GM12801 (cell line): ENCODE data around the gene TPST2.

Experiments
- CTCF ChIP-seq: IDR thresholded peaks from one replicate; pipeline ENCODE4 v1.5.1; 2011; ENCODE audit warnings: control low read depth; ENCODE audit not compliant: insufficient read length; ENCODE audit errors: extremely low read depth

Gene TPST2

GRCh38 chr22:26576026-26576680 is 13.8 kb downstream of the TPST2 start:
- TF ChIP-seq CTCF, result no peak

- no peak for TF ChIP-seq CTCF
Observed at GRCh38 chr22:26574001-26574723, 15.8 kb downstream of the TPST2 start.

GRCh38 chr22:26573026-26573662 is 16.8 kb downstream of the TPST2 start:
- no peak for TF ChIP-seq CTCF

- no peak for TF ChIP-seq CTCF
Observed at GRCh38 chr22:26570864-26571525, 18.9 kb downstream of the TPST2 start.

DNA sequence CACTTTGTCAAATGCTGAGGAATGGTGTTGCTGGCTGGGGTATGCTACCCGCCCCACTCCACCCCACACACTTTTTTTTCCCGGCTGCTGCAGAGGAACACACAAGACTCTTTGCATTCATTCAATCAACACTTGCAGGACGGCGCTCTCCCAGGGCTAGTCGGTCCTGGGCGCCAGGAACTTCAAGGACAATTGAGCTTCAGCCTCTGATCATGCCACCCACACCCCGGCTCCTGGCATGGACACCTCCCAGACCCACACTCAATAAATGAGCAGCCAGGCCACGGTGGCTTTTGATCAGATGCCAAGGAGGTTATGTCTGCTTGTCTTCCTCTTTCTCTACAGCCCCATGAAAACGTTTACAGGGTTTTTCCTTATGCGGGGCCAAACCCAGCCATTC is 19.8 kb downstream of the TPST2 start:
- no peak for TF ChIP-seq CTCF

GRCh38 chr22:26568207-26568706 is 21.7 kb downstream of the TPST2 start:
- TF ChIP-seq CTCF, result no peak

- no peak for TF ChIP-seq CTCF
Observed at GRCh38 chr22:26567610-26568009, 22.3 kb downstream of the TPST2 start.
